Hypothalamus (tissue), 51 donors: ENCODE measurements around the gene ZCCHC13.
A peak's percentile ranks its signal among the peaks of the same experiment; 100 is the strongest.
"Not testable (repeated sequence)": the region's sequence is repeated elsewhere in the genome, so short reads cannot be mapped to it uniquely, and the experiment has no call there.

ENCODE experiments used
- DNase-seq, 51 donors: peaks; one replicate each; lab custom pipeline; 2025; lab: John Stamatoyannopoulos, UW

The ZCCHC13 gene

GRCh38 chrX:74304016-74304415, at the start of gene ZCCHC13:
Gene ZCCHC13 (plus strand): TSS chrX:74304180. CDS start chrX:74304267, 87 bp downstream.
- DNase-seq, result no peak

- not testable (repeated sequence) for DNase-seq
These were observed 45.9 kb upstream of the ZCCHC13 start for GRCh38 chrX:74258111-74258510.

GRCh38 chrX:74259885-74260491, 44.0 kb upstream of the ZCCHC13 start:
- DNase-seq, result no peak

GRCh38 chrX:74262452-74263209, 41.3 kb upstream of the ZCCHC13 start:
- DNase-seq, result no peak

GRCh38 chrX:74270393-74270792, 33.6 kb upstream of the ZCCHC13 start:
- DNase-seq, result no peak

GRCh38 chrX:74272230-74272629, 31.8 kb upstream of the ZCCHC13 start:
- no peak for DNase-seq

- DNase-seq, result no peak
These were observed 29.5 kb upstream of the ZCCHC13 start for GRCh38 chrX:74274516-74274915.

GRCh38 chrX:74277320-74277719, 26.7 kb upstream of the ZCCHC13 start:
- no peak for DNase-seq

- no peak for DNase-seq
These were observed 26.1 kb upstream of the ZCCHC13 start for GRCh38 chrX:74277846-74278245.

- no peak for DNase-seq
These were observed 23.2 kb upstream of the ZCCHC13 start for GRCh38 chrX:74280759-74281158.

GRCh38 chrX:74284391-74284952, 19.5 kb upstream of the ZCCHC13 start:
- DNase-seq, result no peak

- no peak for DNase-seq
These were observed 16.8 kb upstream of the ZCCHC13 start for GRCh38 chrX:74286950-74287740.

- DNase-seq, result peak in 2 of 51 donors; percentile 48 to 60
These were observed 12.4 kb upstream of the ZCCHC13 start for GRCh38 chrX:74291577-74291963.

- peak; percentile 26 to 90 (median 71) for DNase-seq
These were observed 11.8 kb upstream of the ZCCHC13 start for GRCh38 chrX:74291964-74292807.

GRCh38 chrX:74292808-74293123, 11.2 kb upstream of the ZCCHC13 start:
- peak in 2 of 51 donors; percentile 16 to 29 for DNase-seq

GRCh38 chrX:74293343-74293946, 10.5 kb upstream of the ZCCHC13 start:
- peak; percentile 6 to 82 (median 60) for DNase-seq

- no peak for DNase-seq
These were observed 8.9 kb upstream of the ZCCHC13 start for GRCh38 chrX:74295101-74295500.

GRCh38 chrX:74297766-74298165, 6.2 kb upstream of the ZCCHC13 start:
- DNase-seq, result no peak

GRCh38 chrX:74300869-74301268, 3.1 kb upstream of the ZCCHC13 start:
- DNase-seq, result no peak

GRCh38 chrX:74318672-74319071, 14.7 kb downstream of the ZCCHC13 start:
- DNase-seq, result no peak
